Stimulated activated CD4-positive, alpha-beta T cell treated with anti-CD3 and anti-CD28 coated beads, Interleukin-12 subunit alpha, Interleukin-12 subunit beta, amount 100 ng/mL, for 48 hours (primary cell): ENCODE results near the gene STARD3.

Experiments
- DNase-seq, 3 donors: peaks; one replicate each; pipeline ENCODE4 v3.0.0-alpha.2; 2020; ENCODE audit warnings: low read depth in 2 of 3, low spot score in 1 of 3

STARD3 gene

DNA sequence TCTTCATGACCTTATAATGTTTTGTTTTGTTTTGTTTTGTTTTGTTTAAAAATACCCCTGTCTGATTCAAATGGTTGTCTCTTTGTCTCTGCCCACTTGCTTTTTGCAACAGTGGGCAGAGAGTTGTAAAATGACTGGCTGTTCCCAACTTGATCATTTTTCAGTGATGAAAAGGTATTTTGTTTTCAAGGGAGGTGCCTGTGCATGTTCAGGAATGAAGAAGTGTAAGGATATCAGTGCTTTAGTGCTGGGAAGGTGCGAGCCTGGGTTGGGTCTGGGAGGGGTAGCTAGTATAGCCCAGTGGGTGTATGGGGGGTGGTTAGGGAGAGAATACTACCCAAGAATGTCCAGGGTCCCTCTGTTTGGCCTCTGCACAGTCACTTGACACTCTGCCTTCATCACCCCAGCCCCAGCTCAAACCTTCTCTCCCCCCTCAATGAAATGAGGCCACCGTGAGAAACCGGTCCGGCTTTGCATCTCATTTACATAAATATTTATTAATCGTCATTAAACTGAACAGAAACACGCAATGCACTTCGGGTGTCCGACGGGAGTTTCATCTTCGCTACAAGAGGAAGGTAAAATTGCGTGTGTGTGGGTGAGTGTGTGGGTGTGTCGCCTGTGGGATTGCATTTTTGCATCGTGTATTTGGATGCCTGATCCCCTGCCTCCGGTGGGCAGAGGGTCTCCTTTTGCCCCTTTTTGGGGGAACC lies 33.5 kb upstream of the STARD3 start:
- no peak for DNase-seq

DNA sequence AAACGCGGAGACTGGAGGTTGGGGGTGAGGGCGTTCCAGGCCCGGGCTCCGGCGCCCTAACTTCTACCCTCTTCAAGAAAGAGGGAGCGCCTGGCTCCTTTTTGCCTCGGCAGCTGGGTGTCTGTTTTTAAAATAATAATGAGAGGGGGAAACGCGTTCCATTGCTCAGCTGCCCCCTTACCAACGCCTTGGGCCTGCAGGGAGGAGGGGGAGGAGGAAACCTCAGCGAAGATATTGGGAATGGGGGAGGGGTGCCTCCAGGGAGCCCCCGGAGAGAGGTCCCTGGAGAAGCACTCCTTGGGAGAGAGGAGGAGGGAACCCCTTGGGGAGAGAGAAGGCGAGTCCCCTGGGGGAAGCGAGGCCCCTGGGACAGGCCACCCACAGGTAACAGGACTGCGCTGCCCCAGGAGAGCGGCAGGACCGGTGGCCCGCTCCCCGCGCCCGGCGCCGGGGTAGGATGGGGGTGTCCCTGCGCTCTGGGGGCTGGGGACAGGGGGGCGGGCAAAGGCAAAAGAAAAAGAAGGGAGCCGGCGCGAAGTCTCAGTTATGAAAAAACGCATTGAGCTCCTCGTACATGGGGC lies 31.9 kb upstream of the STARD3 start:
- DNase-seq: no peak

DNA sequence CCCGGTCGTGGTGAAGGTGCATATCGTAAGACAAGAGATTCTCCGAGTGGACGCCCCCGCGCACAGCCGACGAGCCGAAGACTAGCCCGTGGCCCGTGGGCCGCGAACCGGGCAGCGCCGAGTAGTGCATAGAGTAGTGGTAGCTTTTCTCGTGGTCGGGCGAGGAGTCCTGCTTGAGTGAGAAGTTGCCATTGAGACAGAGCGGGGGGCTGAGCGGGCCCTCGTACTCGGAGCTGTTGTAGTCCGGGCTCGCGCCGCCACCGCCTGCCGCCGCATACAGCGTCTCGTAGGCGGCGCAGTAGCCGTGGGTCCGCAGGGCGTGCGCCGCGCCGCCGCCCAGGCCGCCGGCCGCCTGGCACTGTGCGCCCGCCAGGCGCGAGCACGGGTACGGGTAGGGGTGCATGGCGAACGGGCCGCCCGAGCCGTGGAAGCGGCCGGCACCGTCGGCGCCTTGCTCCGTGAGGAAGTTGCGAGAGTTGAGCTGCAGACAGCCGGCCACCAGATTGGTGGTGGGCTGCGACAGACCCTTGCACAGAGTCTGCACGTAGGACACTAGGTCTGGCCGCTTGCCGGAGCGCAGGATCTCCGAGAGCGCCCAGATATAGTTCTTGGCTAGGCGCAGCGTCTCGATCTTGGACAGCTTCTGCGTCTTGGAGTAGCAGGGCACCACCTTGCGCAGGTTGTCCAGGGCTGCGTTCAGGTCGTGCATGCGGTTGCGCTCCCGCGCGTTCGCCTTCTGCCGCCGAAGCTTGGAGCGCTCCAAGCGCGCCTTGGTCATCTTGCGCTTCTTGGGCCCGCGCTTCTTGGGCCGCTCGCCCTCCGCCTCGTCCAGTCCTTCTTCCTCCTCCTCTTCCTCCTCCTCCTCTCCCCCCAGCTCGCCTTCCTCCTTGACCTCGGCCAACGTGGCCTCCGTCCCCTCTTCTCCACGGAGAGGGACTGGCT lies 31.2 kb upstream of the STARD3 start:
- no peak for DNase-seq

DNA sequence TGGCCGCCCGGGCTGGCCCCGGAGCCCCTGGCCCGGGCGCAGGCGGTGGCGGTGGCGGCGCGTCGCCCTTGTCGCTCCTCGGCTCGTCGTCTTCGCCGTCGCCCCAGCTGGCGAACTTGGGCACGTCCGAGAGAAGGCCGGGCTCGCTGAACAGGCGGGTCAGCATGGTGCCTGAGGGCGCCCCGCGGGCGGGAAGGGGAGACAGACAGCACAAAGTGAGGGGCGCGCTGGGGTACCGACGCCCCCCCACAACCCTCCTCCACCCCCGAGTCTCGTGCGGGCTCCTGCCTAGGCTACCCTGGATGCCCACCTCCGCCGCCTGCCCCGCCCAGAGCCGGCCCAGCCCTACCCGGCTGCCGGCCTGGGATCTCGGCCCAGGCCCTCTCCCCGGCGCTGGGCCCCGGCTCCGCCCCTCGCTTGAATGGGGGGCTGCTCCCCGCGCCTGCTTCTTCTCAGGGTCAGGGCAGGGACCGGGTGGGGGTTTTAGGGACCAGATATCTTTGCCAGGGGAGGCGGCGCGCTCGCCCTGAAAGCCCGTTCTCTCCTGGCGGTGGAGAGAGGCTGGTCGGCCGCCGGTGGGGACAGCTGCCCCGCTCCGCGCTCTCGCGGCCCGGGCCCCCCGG lies 30.4 kb upstream of the STARD3 start:
- DNase-seq: no peak

DNA sequence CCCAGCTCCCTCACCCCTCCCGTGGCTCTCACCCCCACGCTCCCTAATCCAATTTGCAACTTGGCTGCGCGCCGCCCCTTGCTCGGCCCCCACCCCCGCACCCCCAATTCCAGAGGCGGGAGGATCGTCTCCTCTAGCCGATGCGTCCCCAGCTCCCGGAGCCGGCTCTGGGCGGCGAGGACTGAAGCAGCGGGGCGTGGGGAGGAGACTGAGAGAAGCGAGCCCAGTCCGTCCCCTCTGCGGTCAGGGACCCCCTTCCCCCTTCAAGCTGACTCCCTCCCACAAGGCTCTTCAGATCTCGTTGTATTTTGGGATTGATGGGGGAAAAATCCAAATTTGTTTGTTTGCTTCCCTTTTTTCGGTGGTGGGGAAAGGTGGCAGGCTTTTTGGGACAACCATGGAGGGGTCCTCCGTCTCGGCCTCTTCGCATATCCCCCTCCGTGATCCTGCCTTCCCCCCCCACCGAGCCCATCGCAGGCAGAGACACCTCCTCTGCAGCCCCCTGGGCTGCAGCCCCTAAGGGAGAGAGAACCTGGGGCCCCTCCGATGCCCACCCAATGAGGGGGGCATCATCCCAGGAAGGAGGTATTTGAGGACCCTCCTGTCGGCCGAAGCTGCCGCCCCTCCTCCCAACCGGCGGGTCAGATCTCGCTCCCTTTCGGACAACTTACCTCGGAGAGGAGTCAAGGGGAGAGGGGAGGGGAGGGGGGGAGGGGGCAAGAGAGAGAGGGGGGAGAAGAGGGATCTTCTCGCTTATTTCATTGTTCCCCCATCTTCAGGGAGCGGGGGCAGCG lies 29.7 kb upstream of the STARD3 start:
- no peak for DNase-seq

DNA sequence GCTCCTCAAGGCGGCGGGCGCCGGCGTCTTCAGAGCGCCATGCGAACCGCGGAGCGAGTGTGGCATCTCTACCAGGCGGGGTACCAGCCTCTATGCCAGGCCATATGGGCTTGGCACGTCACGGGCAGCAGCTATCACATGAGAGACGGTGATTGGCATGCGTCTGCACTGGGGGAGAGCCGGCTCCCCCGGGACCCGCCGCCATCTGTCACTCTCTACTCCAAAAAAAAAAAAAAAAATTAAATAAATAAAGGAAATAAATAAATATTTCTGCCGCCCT lies 29.2 kb upstream of the STARD3 start, which contains the start of gene NEUROD2:
Gene NEUROD2 (minus strand): TSS at position 70 of the 280 bp plus-strand sequence. CDS start 1,321 bp downstream, outside the sequence.
- DNase-seq: no peak

DNA sequence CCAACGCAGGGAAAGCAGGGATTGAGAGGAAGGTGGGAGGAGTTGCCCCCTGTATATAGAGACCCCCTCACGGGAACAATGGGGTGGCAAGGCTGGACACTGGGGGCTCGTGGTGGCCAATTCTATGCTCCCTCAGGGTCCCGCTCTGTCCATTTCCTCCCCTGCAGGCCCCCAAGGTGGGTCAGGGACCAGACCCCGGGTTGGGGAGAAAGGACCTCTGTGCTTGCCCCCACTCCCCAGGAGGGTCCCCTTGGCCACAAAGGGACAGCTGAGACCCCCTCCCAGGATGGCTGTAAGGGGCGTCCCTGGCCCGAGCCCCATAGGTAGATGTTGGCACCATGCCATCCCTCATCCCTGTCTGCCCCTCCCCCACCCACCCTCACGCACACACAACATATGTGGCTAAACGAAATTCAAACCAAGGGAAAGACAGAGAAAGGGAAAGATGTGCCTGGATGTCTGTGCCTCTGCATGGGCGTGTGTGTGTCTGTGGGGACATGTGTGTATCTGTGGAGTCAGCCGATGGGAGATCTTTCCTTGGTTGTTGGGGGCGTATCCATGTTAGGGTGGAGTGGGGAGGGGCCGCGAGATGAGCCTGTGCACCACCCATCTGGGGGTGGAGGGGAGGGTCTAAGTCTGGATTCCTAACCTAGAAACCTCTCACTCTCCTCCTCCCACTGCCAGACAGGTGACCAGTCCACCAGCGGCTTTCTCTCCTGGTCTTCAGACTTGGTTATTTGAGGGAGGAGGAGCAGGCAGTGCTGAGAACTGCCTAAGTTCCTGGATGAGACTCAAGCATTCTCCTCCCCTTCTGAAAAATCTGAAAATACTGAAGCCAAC lies 28.6 kb upstream of the STARD3 start:
- DNase-seq: no peak

DNA sequence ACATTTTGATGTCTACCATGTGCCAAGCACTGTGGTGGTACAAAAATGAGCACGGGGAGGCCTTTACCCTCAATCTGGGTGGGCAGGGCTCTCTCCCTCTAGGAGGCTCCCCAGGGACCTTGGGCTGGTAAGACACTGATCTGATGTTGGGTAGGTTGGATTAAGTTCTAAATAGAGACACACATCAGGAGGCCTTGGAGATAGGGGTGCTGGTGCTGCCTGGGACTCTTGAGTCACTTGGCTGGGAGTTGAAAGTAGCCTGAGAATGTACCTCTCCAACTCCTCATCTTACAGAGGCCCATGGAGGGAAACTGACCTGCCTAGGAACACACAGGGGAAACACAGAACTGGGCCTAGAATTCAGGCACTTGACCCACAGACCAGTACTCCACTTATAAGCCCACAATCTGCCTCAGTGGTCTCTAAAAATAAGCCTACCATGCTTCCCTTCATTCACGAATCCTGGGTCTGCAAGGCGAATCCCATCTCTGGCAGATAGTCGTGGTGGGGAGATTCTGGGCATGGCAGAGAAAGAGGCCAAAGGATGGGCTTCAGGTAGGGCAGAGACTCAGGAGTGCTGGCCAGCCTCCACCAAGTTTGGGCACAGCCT lies 27.4 kb upstream of the STARD3 start:
- DNase-seq: no peak

DNA sequence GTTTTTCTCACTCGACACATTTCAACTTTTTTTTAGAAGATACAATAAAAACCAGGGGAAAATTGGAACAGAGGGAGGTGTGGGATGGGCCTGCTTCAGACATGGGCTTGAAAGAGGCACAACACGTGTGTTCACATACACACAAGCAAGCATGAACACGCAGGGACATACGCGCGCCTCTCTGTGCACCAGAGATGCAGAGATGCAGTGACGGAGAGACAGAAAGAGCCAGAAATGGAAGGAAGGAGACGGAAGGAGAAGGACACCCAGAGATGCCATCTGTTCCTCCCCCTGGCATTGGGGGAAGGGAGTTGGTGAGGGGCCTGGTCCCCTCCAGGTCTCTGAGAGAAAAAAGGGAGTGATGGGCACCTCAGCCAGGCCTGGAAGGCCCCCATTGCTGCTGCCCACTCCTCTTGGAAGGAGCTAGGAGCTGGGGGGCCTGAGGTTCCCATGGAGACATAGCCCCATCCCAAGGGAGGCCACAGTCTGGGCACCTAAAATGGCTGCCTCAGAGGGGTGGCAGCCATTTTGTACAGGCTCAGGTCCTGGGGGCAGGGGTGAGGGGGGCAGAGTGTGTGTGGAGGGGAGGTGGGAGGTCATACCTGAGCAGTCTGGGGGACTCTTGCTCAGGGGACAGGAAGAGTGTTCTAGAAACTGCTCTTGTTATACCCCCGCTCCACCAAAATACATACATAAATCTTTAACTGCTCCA lies 25.4 kb upstream of the STARD3 start:
- DNase-seq: no peak

DNA sequence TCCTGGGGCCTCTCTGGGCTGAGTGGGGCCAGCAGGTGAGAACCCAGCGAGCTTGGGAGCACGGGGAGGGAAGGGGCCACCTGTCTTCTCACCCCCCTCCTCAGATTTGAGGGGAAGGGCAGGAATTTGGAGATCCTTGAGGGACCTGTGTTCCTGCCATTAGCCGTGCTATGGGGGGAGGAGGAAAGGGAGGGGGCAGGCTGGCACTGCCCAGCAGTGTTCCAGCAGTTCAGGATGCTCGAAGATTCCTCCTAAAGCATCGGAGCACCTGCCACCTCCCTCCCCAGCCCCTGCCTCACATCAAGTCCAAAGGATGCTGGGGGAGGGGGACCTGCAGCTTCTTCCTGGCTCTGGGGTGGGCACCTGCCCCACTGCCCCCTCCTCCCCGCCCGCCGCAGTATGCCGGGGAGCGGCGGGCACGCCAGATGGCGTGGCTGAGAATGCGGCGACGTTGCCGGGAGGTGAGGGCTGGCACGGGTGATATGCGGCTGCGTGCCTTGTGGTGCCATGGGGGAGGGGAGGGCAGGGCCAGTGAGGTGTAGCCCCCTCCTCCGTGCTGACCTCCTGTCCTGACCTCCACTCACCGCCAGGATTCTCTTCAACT lies 24.6 kb upstream of the STARD3 start:
- no peak for DNase-seq

DNA sequence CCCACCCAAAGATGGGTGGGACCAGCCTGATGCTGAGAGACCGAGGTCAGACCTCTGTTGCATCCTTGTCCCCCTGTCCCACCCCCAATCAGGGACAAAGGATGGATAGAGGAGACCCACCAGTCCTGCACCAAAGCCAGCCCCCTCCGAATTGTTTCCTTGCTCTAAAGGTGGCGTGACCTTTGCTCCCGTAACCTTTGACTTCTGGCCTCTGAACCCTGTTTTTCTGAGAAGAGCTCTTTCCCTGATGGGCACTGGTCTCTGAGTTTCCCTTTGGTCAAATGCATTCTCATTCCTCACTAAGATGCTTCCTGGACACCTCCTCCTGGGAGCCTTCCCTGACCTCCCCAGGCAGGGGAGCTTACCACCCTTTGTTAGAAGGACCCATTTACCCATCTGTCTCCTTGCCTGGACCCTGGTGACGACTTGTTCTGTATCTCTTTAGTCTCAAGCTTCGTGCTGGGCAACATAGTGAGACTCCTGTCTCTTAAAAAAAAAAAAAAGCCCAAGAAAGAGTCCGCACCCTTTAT lies 23.9 kb upstream of the STARD3 start:
- DNase-seq: no peak

DNA sequence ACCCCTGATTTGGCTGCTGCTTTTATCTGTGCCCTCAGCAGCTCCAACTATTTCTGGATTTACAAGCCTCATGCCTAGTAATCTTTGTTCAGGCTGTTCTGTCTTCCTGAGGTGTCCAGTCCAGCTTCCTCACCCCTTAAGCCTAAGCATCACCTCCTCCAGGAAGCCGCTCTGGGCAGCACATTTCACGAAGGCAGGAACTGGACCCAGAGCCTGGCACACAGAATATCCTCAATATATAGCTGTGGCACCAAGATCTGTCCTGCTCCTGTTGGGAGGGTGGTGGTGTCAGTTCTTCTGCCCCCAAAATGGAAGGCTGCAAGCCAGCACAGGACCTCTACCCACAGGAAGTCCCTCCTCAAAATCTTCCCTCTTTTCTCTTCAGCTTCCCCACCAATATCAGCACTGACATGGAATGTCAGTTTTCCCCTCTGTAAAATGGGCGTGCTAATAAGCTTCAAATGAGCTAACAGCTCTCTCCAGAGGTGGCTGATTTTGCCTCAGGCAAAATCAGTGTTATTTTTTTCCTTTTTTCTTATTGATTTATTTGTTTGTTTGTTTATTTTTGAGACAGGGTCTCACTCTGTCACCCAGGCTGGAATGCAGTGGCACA lies 22.3 kb upstream of the STARD3 start:
- DNase-seq: no peak

DNA sequence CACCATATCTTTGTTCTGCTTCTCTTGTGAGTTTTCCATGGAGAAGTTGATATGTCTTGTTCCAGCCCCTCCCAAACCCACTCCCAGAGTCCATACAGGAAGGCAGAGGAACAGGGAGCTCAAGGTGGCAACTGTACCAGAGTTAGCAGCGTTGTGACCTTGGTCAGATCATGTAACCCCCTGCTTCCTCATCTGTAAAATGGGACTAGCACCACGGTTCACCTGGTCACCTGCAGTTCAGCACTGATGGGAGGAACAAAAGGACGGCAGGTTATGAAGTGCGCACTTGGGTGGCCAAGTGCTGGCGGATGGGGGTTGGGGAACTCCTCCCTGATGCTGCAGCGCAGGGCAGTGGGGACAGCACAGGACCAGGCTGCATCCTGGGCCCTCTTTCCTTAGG lies 21.5 kb upstream of the STARD3 start:
- DNase-seq: no peak

DNA sequence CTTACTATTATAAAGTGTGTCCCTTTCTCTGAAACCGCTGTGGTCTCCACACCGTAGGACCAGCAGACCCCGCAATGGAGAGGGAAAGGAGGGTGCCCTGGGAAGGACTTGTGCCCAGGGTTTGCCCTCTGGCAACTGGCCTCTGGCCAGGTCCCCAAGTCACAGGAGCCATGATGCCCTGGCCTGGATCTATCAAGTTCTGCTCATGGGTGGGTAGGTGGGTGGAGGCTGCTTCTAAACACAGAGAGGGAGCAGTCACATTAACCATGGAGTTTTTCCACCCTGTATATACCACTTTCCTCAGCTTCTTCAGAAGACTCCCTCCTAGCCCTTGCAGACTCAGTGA lies 19.9 kb upstream of the STARD3 start:
- no peak for DNase-seq

DNA sequence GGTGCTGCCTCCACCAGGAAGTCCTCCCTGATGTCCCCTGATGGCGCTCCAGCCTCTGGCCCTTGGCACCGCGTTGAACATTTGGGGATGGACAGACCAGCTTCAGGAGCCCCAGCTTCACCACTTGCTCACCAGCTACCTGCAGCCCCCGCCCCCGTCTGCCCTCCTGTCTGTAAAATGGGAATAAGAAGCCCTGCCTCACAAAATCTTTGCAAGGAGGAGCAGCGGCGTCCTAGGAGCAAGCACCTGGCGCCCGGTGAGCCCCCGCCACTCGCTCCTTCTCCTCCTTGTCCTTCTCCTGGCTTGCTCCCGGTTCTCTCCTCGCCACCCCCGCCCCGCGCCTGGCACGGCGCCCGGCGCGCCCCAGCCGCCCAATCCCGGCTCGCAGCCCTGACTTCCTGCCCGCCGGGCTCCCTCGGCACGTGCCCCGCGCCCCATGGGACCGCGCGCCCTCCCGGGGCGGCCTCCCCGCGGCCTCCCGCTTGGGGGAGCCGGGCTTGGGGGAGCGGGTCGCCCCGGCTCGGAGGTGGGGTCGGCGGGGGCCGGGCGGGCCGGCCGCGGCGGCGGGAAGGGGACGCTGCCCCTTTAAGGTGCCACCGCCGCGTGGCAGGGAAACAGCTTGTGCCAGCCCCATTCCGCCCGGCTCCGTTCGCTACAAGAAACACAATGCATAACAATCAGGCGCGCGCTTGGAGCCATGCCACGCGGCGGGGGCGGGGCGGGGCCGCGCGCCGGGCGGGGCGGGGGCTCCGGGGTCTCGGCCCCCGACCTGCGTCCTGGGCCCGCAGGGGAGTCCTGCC lies 19.3 kb upstream of the STARD3 start:
- peak in 1 of 3 donors; percentile 40 for DNase-seq

DNA sequence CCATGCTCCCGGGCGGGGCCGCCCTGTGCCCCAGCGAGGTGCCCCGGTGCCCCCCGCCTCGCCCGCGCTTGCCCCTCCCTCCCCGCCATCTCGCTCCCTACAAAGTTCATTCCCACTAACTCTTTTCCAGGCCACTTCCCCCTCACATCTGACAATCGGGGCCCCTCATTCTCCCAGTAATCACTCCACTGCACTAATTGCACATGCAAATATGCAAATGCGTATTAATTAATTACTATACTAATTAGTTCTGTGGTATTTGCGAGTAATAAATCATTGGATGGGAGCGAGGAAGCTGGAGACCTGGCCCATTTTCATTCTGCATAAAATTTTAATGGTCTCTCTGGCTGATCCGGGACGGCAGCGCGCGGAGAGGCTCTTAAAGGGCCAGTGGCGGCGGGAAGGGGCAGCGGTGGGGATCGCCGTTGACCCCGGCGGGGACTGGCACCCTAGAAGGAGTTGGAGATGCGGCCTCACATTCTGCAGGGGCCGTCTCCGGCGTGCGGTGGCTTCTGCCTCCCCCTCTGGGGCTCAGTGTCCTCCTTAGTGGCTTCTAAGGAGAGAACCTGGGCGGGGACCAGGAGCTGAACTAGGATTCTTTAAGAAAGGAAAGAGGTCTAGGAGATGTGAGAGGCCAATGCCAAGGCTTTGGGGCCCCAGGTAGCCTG lies 18.6 kb upstream of the STARD3 start:
- no peak for DNase-seq
